ENCODE data around the gene THRB.
A peak's percentile ranks its signal among the peaks of the same experiment; 100 is the strongest.

THRB gene

DNA sequence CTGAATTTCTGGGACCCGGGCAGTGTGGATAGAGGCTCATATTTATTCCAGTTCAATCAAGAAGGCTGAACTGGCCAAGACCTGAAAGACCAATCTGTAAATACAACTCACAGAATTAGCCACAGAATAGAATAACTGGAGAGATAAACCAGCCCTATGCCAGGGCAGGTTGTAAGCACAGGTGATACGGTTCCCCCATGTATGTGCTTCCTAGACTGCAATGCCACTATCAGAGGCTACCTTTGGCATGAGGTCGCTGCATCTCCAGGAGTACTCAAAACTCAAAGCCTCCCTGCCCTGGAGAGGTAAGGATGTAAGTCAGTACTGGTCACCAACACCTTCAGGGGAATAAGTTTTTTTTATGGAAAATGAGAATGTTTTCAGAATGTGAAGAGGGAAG is 314.0 kb downstream of the THRB start:
- no peak for DNase-seq (ENCODE audit: low read depth)

DNA sequence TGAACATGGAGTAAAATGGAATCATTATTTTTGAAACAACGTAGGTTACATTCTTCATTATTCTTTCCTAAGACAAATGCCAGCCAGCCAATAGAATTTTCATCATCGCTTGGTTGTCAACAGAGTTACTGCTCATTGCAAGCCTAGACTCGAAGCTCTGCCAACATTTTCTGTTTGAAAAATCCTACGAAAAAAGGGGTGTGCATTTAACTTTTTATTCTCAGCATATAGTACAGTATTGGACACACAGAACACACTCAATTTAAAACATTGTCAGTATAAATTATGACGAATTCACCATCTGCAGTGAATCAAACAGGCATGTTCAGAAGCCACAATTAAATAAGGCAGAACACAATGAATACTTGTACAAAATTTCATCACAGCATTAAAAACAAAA is 317.4 kb downstream of the THRB start:
- no peak for DNase-seq (ENCODE audit: low read depth)

DNA sequence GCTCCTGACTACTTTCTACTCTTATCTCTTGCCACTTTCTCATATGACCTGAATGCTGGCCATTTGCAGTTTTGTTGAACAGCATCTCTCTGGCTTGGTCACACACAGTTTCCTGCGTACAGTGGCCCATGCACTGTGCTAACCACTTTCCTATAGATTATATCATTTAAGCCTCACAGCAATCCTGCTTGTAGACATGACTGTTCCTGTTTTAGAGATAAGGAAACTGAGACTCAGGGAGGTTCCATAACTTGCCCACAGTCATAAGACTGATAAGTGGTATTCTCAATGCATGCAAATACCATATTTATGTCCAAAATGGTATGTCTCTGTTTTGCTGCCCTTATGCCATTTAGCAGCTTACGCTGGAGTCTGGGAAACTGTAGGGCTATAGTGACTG is 320.0 kb downstream of the THRB start:
- no peak for DNase-seq (ENCODE audit: low read depth)

DNA sequence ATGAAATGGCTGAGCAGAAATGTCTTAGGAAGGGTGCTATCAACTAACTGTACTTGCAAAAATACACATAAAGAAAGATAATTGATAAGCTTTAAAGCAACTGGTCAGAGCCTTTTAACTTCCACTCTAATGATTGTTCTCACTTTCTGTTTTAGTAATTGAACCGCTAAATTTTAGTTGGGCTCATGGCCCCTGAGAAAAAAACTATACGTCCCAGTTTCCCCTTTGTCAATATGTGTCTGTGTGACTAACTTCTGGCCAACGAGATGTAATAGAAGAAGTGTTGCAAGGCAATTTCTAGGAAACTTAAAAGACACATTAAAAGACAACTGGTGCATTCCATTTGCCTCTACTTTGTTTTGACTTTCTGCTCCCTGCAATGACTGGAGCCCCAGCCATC is 325.7 kb downstream of the THRB start:
- DNase-seq (ENCODE audit: low read depth), result no peak

DNA sequence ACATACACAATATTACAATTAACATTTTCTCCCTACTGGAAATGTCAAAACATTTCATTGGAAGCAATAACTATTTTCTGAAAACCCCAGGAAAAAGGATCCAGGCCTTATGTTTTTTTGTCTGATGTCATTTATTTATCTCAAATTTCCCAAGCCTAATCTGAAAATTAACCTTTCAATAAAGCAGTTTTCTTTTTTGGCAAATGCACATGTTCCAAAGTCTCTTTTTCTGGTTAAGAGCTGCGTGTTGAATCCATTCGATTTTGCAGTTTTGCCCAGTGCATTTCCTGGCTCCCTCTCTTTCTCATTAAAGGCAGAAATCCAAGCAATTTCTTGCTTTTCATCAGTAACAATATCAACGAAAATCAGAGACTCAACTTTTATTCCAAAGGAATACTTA is 327.2 kb downstream of the THRB start:
- DNase-seq (ENCODE audit: low read depth), result no peak

DNA sequence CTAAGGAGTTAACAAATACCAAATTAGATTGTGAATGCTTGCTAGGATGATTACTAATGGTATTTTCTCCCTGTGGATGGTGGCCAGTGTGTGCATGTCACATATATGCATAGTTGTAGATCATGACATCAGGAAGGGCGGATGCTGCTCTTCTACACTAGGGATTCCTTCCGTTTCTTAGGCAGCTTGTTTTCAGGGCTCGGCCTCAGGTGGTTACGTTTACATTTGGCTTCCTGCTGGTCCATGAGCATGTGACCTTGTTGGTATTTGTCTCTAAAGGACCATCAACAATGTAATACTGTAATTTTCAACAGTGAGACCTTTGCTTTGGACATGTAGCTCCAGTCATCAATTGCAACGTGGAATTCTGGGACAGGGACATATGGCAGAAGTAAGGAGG is 328.1 kb downstream of the THRB start:
- no peak for DNase-seq (ENCODE audit: low read depth)

DNA sequence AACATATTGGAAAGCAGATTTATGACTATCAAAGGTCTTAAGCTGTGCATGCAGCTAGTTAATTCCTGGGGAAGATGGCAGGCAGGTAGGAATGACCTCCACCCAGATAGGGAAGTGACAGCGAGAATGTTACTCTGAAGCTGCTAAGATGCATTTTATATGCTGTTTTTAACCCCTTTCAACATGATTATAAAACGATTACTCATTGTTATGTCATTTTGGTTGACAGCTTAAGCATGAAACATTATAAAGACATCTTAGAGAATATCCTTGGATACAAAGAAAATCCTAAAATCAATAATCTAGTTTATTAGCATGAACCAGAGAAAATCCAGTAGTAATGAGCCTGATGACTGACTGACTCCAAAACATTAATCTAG is 329.1 kb downstream of the THRB start:
- DNase-seq (ENCODE audit: low read depth), result no peak

DNA sequence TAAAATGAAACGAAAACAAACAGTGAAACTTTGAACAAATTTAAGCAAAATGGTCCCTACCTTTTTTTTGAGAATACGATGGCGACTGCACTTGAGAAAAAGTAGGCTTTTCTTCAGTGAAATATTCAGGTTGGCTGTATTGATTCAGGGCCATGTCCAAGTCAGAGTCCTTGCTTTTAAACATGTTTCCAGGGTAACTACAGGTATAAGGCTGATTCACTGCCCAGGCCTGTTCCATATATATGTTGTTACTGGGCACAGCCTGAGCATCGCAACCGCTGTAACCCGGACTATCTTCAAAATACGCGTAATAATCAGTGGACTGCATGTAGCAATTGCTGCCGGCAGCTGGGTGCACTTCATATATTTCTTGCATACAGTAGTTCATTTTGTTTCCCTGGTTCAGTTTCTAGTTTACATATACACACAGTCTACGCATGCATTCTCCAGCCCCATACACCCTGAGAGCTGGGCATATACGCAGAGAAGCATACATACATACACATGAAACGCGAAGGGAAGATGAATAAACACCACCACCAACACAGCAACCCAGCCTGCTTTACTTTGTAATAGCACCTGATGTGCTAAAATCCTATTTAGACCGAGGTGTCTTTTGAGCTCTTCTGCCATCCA is 329.6 kb downstream of the THRB start:
- DNase-seq (ENCODE audit: low read depth), result no peak

DNA sequence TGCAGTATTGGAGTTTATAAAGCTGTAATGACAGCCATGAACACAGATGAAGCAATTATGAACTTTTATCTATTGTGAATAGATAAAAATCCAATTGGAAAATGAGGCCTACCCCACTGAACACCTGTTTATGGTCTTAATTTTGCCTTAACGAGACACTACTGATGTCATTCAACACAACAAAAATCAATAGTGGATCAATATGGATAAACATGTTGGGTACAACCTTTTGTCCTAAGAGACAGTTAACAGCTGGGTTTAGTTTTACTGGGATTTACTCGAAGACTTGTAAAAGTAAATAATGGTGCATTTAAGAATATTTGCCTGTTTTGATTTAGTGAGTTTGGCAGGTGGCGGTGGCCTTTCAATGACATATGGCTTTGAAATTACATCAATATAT is 331.7 kb downstream of the THRB start:
- no peak for DNase-seq (ENCODE audit: low read depth)

DNA sequence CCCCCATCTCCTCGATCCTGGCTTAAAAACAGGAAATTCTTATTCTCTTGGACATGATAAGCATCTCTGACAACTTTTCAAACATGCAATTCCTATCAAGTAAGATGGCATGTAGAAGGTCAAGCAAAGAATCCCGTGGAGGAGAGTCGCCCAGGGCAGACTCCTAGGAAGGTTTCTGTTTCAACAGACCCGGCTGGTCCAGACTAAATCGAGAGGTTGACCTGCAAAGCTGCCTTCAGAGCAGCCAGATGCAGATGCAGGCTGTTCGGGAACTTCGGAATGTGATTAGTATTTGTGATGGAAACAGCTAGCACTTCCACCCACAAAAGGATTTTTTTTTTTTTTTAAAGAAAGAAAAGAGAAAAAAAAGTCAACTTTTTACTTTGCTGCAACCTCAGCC is 332.8 kb downstream of the THRB start:
- no peak for DNase-seq (ENCODE audit: low read depth)

DNA sequence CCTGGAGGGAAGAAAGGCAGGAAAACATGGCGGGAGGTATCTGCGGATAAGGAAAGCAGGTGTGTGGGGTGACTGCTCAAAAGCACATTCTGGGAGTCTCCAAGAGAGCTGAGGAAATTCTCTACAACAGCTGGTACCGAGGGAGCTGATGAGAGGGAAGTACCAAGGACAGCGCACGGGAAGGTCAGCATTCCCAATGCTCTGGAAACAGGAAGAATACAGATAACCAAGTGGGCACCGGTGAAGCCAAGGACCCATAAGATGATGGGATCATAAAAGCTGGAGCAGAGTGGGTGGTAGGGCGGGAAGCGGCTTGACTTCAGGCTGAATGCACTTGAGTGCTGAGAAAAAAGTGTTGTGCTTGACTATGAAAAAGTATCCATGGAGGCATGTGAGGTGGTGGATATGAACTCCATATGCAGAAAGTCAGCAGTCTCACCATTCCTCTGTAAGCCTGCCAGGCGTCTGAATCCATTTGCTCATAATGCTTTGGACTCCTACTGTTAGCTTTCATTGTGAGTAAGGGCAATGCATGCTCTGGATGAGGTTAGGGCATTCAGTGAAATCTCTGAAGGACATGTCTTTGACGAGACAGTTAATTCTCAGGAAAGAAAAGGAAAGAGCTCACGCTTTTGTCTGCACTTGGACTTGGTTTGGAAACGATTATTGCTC is 334.1 kb downstream of the THRB start:
- no peak for DNase-seq (ENCODE audit: low read depth)

DNA sequence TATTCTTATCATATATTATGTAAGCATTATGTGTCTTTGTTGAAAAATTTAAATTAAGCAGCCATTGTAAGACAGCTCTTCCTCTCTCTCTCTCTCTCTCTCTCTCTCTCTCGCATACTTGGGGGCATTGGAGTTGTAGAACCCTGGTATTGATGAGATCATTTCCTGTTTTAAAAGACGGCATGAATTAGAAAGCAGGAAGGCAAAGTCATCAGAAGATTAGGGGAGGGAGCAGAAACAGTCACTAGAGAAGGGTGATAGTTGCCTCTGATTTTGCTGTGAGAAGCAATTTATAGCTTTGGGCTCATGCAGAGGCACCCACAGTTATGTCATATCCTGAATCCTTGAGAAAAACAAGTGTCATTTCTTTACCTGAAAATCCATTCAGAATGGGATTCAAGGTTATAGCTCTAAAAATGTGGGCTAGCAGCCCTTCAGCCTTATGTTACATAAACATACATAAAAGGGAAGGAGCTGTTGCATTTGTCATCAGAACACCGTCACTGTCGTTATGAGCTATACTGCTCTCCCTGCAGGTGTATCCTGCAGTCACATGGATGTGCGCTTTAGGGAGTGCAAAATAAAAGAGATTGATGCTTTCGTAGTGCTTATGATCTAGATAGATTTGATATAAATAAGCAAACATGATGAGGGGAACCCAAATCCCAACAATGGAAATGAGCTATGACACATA is 335.7 kb downstream of the THRB start:
- DNase-seq (ENCODE audit: low read depth), result no peak

DNA sequence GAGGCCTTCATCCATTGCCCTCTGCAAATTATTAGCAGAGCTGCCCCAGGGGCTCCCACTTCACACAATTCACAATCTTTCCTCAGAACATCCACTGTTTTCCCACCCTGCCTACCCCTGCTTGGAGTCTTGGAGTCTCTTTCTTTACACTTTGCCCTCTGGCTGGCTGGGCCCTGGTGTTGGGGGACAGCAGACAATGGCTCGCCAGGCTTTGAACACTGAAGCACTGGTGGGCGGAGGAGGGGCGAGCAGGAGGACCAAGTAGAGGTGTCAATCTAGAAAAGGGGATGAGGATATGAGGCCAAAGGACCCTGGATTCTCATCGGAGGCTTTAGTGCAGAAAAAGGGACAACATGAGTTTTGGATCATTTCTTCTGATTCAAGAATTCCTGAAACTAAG is 337.5 kb downstream of the THRB start:
- DNase-seq (ENCODE audit: low read depth), result no peak

DNA sequence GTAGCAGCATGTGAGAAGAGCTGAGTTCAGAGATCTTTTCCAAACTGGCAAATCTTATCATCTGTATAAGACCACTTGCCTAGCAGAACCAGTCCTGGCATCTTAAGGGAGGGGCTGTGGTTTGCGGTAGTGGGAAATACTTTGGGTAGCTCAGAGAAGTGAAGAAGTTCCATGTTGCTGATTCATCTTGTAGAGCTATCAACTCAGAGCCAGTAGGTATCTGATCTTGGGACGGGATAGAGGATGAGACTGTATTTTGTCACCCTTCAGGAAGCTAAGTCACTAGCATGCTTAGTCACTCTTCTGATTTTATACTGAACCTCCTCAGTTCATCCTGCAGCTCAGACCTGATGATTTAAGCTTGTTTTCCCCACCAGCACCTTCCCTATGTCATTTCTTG is 338.2 kb downstream of the THRB start:
- peak; percentile 56 for DNase-seq (ENCODE audit: low read depth)

DNA sequence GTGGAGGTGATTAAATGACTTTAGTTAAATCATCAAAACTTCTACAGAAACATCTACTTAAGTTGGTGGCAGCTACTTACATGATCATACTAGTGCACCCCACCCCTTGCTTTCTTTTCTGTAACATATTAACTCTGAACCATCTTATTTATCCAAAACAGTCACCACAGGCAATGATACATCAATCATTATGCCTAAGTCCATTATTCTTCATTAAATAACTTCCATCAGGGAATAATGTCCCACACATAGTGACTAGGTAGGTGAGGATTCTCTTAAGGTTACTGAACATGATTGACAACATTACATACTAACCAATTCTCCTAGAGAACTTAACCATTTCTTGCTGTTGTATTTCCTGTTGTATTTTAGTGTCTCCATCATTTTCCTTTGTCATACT is 339.4 kb downstream of the THRB start:
- DNase-seq (ENCODE audit: low read depth), result no peak

DNA sequence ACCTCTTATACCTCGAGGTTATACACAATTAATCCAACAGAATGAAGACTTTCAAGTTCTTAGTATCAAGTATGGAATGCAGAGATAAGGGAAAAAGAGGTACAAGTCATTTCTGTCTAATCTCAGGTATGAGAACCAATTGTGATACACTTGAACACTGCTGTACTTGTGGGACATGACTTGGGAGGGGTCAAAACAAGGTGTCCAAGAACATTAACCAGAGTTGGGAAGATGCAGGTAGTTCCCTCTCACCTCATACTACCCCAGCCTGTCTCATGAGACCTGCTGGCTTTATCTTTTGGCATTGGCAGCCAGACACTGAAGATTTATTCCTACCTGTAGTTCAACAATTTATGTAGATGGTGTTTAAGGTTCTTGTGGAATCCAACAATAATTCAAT is 339.9 kb downstream of the THRB start:
- DNase-seq (ENCODE audit: low read depth), result no peak

DNA sequence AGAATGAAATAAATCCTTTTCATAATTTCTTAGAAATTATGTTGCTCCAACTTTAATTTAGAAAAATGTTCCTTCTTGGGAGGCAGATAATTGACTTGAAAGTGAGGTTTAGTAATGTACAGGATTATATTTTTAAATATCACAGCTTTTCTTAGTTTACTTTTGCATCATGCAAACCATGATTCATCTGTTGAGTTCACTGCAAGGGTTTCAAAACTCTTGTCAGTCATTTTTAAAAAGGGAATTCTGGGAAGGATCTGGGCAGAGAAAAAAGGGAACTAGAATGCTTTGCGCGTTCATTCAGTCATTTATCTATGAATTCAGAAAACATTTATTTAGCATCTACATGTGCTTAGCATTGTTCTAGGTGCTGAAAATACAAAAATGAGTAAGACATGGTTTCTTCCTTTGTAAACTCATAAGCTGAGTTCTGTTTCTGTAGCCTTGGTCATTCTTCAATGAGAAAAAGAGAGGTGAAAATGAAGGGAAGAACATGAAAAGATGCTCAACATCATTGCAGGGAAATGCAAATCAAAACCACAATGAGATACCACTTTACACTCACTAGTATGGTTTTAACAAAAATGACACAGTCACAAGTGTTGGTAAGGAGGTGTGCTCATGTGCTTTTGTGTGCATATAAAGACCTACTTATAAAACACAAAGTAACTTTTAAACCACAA is 340.5 kb downstream of the THRB start:
- no peak for DNase-seq (ENCODE audit: low read depth)

DNA sequence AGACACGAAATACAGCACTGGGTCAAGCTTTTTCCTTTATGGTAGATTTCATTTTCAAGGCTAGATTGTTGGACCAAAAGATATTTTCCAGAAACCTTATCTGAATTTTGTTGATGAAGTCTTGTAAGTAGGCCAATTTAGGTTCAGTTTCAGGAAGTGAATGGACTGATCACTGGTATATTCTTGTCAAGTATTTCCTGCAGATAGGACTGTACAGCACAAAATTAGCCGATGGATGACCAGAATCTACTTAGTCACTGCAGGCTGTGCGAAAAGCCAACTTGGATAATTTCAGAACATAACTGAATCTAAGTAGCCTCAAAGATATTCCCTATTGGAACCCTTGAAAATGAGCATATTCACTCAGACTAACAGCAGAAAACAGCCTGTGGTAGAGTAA is 343.1 kb downstream of the THRB start:
- no peak for DNase-seq (ENCODE audit: low read depth)

DNA sequence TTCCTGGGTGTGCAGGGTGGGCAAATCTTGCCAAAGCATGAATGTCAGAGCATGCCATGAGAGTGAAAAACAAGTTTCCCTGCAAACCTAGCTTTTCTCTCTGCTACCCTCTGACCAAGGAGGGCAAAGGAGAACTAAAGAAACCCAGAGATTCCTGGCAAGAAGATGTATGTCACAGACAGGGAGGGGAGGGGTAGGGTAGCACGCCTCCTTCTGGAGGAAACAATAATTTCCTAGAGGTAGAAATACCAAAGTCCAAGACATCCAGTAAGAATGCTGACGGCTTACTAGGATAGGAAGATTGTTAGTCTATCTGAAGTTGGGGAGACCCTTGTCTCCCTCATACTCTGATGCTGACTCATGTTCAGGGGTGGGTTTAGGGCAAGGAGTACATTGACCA is 345.6 kb downstream of the THRB start:
- DNase-seq (ENCODE audit: low read depth), result no peak

DNA sequence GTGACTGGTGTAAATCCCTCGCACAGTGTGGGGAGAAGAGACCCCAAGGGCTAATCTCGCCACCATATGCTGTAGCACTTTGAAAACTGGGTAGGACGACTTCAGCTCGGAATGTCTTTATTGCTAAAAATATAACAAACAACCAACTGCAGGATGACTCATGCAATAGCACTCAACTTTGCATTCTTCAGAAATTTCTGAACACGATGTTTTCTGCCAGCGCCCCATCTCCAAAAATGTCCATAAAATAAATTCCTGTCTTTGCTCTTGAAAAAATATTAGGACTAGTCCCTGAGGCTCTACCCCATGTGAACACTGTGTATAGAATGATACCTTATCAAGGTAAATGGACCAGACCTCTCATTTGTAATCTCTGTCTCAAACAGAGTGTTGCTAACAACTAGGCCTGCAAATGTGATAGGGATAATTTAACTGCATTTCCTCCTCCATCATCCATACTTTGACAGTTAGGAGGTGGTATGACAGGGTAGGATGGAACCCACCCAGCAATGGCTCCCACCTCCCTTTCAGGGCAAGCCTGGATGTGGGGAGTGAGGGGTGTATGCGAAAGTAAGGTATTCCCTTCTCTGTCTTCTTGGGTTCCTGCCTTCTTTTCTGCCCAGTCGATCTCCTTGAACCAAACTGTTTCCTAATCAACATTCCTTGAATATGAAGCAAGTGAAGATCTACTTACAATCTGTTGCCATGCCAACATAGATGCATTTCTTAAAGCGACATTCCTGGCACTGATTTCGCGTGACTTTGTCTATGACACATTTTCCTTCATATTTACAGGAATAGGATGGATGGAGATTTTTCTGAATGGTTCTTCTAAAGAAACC is 348.4 kb downstream of the THRB start:
- peak; percentile 92 for DNase-seq (ENCODE audit: low read depth)

DNA sequence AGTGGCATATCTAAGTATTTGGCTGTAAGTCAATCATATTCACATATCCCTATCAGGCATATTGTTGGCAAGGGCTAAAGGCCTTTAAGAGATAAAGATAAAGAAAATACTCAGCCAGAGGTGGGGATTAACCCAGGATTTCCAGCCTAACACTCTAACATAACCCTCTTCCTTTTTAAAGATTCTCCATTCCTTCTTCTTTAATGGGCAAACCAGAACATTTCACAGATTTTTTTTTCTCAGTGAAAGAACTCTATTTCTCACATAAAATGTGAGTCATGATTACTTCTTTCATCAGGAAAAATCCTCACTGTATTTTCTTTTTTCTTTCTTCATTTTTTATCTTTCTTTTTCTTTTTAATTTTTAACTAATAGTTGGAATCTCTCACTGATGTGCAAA is 349.2 kb downstream of the THRB start:
- DNase-seq (ENCODE audit: low read depth), result no peak

DNA sequence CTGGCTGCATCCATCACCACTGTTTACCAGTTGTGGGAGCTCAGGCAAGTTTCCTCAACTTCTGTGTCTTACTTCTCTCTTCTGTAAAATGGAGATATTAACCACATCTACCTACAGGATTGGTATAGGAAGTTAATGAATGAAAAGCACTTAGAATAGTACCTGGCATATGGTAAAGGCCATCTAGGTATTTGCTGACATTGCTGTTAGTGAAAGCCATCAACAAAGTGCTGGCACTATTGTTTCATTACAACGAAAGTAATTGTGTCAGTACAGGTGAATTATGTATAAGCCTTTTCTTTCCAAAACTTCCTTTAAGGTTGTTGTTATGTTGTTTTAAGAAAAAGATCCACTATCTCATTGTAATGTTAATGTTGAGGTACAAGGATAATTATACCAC is 352.5 kb downstream of the THRB start:
- no peak for DNase-seq (ENCODE audit: low read depth)

Measured in GM04504 (cell line).